Ishikawa (cell line): ENCODE results near the gene TSPAN4.

Source experiments
- CEBPB ChIP-seq: IDR thresholded peaks from 2 replicates; pipeline ENCODE4 v1.6.1; 2012
- CREB1 ChIP-seq: IDR thresholded peaks from 2 replicates; pipeline ENCODE4 v1.6.1; 2012; ENCODE audit warnings: low read depth
- EGR1 ChIP-seq: IDR thresholded peaks from 2 replicates; pipeline ENCODE4 v1.6.1; 2012
- EP300 ChIP-seq: IDR thresholded peaks from 2 replicates; pipeline ENCODE4 v1.6.1; 2012; ENCODE audit warnings: borderline replicate concordance
- FOXM1 ChIP-seq: IDR thresholded peaks from 2 replicates; pipeline ENCODE4 v1.6.1; 2012; ENCODE audit warnings: low read depth, borderline replicate concordance
- RAD21 ChIP-seq: IDR thresholded peaks from 2 replicates; pipeline ENCODE4 v1.6.1; 2012; ENCODE audit warnings: low read depth
- TAF1 ChIP-seq: IDR thresholded peaks from 2 replicates; pipeline ENCODE4 v1.6.1; 2012; ENCODE audit warnings: low read depth, mild to moderate bottlenecking
- TCF12 ChIP-seq: IDR thresholded peaks from 2 replicates; pipeline ENCODE4 v1.6.1; 2012; ENCODE audit warnings: low read depth
- USF1 ChIP-seq: IDR thresholded peaks from 2 replicates; pipeline ENCODE4 v1.6.1; 2012
- YY1 ChIP-seq: IDR thresholded peaks from 2 replicates; pipeline ENCODE4 v1.6.1; 2012; ENCODE audit warnings: low read depth
- ZBTB7A ChIP-seq: IDR thresholded peaks from 2 replicates; pipeline ENCODE4 v1.6.1; 2012; ENCODE audit warnings: low read depth
- TF ChIP-seq, protein P1 (sequence below): IDR thresholded peaks from 2 replicates; pipeline ENCODE4 v1.6.1; 2012; ENCODE audit warnings: low read depth, mild to moderate bottlenecking
- TF ChIP-seq, protein P2 (sequence below): IDR thresholded peaks from 2 replicates; pipeline ENCODE4 v1.6.1; 2012

TSPAN4 gene

GRCh38 chr11:850775-851763 lies 8.4 kb downstream of the TSPAN4 start:
- TF ChIP-seq ZBTB7A: no peak
- no peak for TF ChIP-seq TCF12
- TF ChIP-seq RAD21: peak; percentile 41; the same call in 1 of the 2 replicates
- no peak for TF ChIP-seq TAF1

GRCh38 chr11:852762-853161 lies 10.1 kb downstream of the TSPAN4 start:
- no peak for TF ChIP-seq CEBPB
- TF ChIP-seq, protein P1, sequence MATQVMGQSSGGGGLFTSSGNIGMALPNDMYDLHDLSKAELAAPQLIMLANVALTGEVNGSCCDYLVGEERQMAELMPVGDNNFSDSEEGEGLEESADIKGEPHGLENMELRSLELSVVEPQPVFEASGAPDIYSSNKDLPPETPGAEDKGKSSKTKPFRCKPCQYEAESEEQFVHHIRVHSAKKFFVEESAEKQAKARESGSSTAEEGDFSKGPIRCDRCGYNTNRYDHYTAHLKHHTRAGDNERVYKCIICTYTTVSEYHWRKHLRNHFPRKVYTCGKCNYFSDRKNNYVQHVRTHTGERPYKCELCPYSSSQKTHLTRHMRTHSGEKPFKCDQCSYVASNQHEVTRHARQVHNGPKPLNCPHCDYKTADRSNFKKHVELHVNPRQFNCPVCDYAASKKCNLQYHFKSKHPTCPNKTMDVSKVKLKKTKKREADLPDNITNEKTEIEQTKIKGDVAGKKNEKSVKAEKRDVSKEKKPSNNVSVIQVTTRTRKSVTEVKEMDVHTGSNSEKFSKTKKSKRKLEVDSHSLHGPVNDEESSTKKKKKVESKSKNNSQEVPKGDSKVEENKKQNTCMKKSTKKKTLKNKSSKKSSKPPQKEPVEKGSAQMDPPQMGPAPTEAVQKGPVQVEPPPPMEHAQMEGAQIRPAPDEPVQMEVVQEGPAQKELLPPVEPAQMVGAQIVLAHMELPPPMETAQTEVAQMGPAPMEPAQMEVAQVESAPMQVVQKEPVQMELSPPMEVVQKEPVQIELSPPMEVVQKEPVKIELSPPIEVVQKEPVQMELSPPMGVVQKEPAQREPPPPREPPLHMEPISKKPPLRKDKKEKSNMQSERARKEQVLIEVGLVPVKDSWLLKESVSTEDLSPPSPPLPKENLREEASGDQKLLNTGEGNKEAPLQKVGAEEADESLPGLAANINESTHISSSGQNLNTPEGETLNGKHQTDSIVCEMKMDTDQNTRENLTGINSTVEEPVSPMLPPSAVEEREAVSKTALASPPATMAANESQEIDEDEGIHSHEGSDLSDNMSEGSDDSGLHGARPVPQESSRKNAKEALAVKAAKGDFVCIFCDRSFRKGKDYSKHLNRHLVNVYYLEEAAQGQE: no peak
- TF ChIP-seq FOXM1: no peak
- no peak for TF ChIP-seq ZBTB7A
- no peak for TF ChIP-seq CREB1
- TF ChIP-seq USF1: no peak
- no peak for TF ChIP-seq EGR1
- no peak for TF ChIP-seq TAF1
- no peak for TF ChIP-seq RAD21

DNA sequence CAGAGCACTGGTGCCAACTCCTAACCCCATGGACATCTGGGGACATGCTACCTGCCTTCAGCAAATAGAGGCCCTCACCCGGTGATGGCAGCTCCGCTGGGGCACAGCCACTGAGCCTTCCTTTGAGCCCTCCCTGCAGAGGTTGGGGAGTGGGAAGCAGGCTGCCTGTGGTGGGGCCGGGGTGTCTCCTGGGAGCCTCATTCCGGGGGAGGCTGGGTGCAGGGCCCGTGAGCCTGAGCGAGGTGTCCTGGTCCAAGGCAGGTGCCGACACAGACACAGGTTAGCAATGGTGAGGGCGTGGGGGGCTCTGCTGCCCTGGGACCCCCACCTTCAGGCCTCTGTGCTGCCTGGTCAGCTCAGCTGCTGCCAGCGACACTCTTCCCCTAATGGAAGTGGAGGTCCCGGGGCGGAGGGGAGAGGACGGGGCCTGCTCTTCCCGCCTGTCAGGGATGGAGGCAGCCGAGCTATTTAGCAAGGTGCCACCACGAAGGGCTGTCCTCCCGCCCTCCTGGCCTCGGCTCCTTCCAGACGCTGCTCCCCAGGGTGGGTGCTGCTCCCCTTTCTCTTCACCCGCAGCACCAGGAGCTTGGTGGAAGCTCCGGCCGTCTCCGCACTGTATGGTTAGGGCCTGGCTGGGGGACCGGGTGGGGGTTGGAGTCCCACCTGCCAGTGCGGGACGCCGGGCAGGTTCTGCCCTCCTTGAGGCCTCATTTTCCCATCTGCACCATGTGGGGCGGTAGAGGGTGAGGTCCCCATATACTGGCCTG lies 11.2 kb downstream of the TSPAN4 start:
- TF ChIP-seq CREB1 (no peak), FOXM1 (no peak), CEBPB (no peak), ZBTB7A (no peak), USF1 (no peak), TAF1 (no peak)
- TF ChIP-seq, protein P1: no peak

DNA sequence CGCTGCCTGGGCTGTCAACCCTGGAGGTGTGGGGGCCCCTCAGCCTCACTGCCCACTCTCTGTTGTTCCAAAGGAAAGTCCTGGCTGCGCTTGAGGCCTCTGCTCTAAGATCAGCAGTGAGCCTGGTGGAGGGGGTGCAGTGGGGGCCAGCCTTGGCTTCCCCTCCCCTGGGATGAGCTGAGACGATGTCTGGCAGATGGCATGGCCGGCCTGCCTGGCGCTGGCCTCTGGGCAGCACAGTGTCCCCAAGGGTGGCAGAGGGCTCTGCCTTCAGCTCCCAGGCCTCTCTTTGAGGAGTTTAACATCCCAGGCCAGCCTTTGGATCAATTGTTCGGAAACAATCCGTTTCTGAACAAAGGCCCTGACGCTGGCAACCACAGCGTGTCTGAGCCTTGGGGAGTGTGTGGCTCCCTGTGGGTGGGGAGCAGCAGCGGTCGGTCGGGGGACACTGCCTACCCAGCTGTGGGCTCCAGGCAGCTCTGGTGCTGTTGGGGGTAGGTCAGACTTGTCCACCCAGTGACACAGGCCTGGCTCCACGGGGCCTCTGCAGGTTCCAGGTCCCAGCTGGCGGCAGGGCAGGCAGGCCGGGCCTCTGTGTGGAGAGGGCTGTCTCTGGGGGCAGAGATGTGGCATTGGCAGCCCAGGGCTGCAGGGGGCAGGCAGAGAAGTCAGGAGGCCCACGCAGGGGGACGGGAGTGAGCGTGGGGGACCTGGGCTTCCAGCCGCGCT lies 12.1 kb downstream of the TSPAN4 start:
- TF ChIP-seq USF1 (no peak), CEBPB (no peak), RAD21 (no peak), FOXM1 (no peak), ZBTB7A (no peak), EP300 (no peak), EGR1 (no peak), TCF12 (no peak), CREB1 (no peak), YY1 (no peak)
- TF ChIP-seq, protein P1: no peak
- TF ChIP-seq, protein P2, sequence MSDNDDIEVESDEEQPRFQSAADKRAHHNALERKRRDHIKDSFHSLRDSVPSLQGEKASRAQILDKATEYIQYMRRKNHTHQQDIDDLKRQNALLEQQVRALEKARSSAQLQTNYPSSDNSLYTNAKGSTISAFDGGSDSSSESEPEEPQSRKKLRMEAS: no peak
